Stimulated activated CD8-positive, alpha-beta memory T cell treated with anti-CD3 and anti-CD28 coated beads, Interleukin-12 subunit alpha, Interleukin-12 subunit beta, amount 100 ng/mL, for 1 hour (primary cell): ENCODE data around the gene IL31RA.
A peak's percentile ranks its signal among the peaks of the same experiment; 100 is the strongest.
"Not testable (repeated sequence)": the region's sequence is repeated elsewhere in the genome, so short reads cannot be mapped to it uniquely, and the experiment has no call there.

Source experiments
- DNase-seq: peaks from one replicate; pipeline ENCODE4 v3.0.0-alpha.2; 2020; ENCODE audit warnings: low read depth

Gene IL31RA

DNA sequence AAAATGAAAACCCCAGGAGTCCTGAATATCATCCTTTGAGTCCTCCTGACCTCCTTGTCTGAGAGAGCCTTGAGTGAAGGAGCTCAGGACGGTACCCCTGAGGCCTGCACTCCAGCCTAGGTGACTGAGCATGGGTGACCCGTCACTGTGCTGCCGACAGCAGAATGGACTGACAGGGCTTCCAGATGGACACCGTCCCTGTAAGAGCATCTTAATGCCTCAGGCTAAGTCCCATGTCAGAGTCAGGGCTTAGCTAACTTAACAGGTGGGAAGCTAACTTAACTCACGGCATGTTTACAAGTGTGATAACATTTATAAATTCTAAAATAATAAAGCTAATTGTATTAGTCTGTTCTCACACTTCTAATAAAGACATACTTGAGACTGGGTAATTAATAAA lies 75.3 kb downstream of the IL31RA start:
- no peak for DNase-seq

DNA sequence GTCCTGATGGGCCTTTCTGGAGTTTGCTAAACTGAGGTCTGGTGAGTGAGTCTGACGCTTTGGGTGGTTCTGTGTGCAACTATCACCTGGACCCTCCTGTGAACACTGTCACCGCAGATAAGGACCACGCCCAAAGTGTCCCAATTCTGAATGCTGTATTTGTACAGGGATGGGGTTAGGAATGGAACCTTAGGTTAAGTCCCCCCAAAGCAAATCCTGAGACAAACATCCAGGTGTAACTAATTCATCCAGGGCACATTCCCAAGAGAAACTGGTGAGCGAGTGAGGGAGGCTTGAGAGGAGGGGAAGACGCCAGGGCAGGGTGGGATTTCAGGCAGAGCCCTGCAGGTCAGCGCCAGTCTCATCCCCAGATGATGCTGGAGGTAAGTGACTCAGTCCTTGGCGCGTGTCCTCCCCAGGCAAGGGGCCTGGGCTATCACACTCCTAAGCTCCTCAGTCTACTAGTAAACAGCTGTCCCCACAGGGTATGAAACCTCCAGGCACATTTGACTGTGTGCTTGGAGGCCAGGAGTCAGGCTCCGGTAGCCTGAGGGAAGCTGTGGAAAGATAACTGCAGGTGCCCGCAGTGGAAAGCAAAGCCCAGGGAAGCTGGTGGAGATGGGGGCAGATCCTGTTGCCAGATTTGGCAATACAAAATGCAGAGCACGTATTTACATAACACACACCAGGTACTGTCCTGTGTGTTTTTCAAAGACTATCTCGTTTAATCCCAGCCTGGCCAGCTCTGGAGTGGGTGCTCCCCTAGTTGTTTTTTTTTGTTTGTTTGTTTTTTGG lies 76.9 kb downstream of the IL31RA start:
- no peak for DNase-seq

- no peak for DNase-seq
These were observed 78.1 kb downstream of the IL31RA start for GRCh38 chr5:55929020-55929799.

DNA sequence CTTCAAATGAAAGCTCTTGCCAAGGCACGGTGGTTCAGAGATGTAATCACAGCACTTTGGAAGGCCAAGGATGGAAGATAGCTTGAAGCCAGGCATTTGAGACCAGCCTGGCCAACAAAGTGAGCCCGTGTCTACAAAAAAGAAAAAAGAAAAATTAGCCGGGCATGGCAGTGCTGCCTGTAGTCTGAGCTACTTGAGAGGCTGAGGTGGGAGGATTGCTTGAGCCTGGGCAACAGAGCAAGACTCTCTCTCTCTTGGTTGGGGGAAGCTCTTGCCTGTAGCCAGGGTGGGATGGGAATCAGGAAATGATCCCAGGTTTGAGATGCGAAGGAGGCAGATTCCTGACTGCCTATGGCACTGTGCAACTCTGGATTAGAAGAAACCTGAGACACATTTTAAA lies 81.5 kb downstream of the IL31RA start:
- no peak for DNase-seq

DNA sequence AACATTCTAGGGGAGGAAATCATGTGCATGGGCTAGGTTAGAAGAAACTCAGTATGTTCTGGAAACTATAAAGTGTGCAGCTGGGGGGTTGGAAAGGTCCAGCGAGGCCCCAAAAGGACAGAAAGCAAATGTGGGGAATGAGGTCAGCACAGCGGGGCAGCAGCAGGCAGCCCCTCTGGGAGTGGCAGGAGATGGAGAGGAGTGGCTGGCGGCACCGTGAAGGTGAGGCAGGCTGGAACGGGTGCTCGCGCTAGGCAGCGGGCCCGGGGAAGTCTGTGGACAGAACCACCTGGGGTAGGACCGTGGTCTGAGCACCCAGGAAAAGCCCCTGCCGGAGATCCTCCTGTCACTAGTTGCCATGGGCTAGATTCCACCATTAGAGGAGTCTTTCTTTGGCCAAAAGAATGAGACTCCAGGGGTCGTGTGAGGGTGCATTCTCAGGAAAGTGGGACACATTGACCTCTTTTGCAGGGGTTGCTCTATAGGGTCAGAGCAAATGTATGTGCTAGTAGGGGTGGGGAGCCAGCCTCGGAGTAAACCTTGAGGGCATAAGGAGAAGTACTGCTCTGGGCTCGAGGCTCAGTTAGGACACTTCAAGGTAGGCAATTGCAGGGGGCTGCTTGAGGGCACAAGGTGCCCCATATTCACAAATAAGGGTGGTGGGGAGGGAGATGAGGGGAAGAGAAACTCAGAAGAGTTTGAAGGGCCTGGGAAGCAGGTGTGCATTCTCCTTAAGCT lies 82.4 kb downstream of the IL31RA start:
- DNase-seq: no peak

- DNase-seq: no peak
These were observed 83.0 kb downstream of the IL31RA start for GRCh38 chr5:55934115-55934613.

DNA sequence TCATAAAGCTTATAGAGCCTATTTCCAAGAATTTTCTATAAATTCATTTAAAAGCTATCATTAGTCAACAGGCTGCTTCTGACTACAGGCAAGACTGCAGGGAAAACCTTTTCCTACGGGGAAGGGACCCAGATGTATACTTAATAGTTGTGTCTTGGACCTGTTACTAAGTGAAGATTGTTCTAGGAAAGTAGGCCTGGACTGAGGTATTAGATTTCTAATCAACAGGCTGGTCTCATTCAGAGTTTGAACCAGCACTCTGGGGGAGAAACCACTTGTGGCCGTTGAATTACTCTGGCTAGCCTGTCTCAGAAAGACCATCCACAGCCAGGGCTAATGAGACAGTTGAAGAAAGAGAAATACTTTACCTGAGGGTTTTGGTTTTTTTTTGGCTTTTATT lies 83.6 kb downstream of the IL31RA start:
- no peak for DNase-seq

DNA sequence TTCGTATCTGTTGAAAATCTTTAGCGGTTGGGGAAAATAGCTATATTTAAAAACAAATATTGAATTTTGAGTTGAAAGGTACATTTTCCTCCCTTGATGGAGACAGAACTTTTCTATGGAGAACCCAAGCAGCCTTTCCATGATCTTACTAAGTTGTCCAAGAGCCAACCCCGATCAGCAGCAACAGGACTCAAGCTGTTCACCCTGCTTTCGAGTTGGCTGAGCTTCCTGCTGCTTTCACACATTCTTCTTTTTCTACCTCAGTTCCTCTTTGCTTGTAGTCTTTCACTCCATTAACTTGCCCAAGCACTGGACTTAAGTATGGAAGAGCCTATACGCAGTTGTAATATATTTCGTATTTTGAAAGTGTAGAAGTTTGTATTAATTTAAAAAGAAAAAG lies 84.2 kb downstream of the IL31RA start:
- no peak for DNase-seq

DNA sequence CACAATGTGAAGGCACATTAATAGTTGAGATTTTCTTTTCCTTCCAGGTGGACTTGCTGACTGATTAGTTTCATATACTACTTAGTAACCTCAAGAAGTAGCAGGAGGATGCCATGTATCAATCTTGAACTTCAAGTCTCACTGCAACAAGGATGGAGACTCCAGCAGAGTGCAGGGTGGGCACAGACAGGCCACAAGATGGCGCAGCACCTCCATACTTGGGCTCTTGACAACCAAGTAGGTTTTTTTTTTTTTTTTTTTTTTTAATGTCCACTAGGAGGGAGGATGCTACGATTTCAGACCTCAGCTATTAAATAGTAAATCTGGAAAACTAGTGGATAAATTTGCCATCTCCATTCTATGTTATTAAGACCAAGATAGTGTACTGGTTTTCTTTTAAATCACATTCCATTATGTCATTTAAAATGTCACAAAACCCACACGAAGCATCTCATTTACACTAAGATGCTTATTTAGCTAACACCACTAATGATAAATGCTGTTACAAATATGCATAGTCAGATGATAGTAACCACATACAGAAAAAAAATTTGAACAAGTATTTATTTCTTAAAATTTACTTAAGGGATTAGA lies 85.0 kb downstream of the IL31RA start:
- DNase-seq: peak; percentile 60

DNA sequence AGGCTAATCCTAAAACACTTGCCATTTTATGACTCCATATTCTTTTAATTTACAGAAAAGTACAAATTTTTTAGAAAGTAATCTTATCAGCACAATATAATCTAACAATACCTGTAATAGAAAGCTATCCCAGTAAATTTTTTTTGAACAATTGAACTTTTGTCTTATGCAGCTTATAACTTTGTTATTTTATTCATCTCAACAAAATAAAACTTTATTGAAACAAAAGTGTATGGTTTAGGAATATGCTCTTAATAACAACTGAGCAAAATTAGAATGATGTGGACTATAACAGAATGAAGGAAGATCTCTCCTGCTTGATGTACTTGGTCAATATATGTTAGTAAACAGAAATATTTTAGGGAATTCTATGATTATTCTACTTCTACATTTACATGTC lies 86.4 kb downstream of the IL31RA start:
- DNase-seq: not testable (repeated sequence)

GRCh38 chr5:55941154-55941553 lies 90.0 kb downstream of the IL31RA start:
- DNase-seq: not testable (repeated sequence)

GRCh38 chr5:55959208-55959607 lies 108.1 kb downstream of the IL31RA start:
- no peak for DNase-seq

DNA sequence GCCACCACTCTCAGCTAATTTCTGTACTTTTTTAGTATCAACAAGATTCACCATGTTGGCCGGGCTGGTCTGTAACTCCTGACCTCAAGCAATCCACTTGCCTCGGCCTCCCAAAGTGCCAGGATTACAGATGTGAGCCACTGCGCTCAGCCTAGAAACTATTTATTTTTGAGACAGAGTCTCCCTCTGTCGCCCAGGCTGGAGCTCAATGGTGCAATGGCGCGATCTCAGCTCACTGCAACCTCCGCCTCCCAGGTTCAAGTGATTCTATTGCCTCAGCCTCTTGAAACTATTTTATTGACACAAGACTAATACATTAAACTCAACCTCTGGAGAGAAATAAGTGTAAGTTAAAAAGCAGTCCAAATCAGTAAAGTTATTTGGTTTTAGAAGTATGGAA lies 109.6 kb downstream of the IL31RA start:
- no peak for DNase-seq

DNA sequence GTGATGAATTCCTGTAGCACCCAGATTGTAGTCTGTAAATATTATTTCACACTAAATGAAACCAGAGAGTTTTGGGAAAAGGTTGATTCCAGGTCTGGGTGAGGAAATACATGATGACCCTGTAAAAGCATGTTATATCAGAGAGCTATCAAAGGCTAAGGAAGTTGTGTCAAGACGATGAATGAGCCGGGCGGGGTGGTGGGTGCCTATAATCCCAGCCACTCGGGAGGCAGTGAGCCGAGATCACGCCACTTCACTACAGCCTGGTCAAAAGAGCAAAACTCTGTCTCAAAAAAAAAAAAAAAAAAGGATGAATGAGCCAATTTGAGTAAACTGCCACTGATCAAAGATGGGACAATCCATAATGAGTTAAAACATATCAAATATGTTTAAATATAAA lies 114.4 kb downstream of the IL31RA start:
- no peak for DNase-seq

- DNase-seq: no peak
These were observed 115.1 kb downstream of the IL31RA start for GRCh38 chr5:55966284-55966683.

GRCh38 chr5:55969956-55970355 lies 118.8 kb downstream of the IL31RA start:
- no peak for DNase-seq
